ENCODE data around the gene OBP2A. TPM values are rescaled to one million over a fixed set of nuclear protein-coding genes. Genes with fewer than 3 reads are reported as not detected.

The OBP2A gene
- total and polyA plus RNA-seq, 2 experiments from 2014 or later, result not detected

- H3K9me3 ChIP-seq (ENCODE audit: low read depth), result no peaks in the 10 kb centered on the region
- no peaks in the 10 kb centered on the region for H3K27me3 ChIP-seq
- H3K36me3 ChIP-seq, result no peaks in the 10 kb centered on the region
- no peaks in the 10 kb centered on the region for H3K4me1 ChIP-seq (ENCODE audit: low read depth)
- no peak overlapping the region for H3K4me3 ChIP-seq
- no peak for DNase-seq (ENCODE audit: low read depth in 1 of 2, low spot score in 1 of 2)
- no peak for TF ChIP-seq CTCF (IDR thresholded peaks at IDR 0.05; ENCODE audit: low read depth, low read length)
- H3K27ac ChIP-seq, result no peak overlapping the region
These were observed 33.4 kb downstream of the OBP2A start for GRCh38 chr9:135579356-135579755.

GRCh38 chr9:135579889-135580660 is 34.1 kb downstream of the OBP2A start:
- H3K27ac ChIP-seq, result no peak overlapping the region
- H3K27me3 ChIP-seq, result no peaks in the 10 kb centered on the region
- H3K4me3 ChIP-seq, result no peak overlapping the region
- no peaks in the 10 kb centered on the region for H3K36me3 ChIP-seq
- no peaks in the 10 kb centered on the region for H3K9me3 ChIP-seq (ENCODE audit: low read depth)
- no peak for DNase-seq (ENCODE audit: low read depth in 1 of 2, low spot score in 1 of 2)
- no peak for TF ChIP-seq CTCF (IDR thresholded peaks at IDR 0.05; ENCODE audit: low read depth, low read length)
- no peaks in the 10 kb centered on the region for H3K4me1 ChIP-seq (ENCODE audit: low read depth)

GRCh38 chr9:135580664-135581380 is 34.9 kb downstream of the OBP2A start:
- Histone ChIP-seq H3K27me3 (no peaks in the 10 kb centered on the region), H3K27ac (no peak overlapping the region), H3K4me3 (no peak overlapping the region), H3K4me1 (ENCODE audit: low read depth) (no peaks in the 10 kb centered on the region), H3K9me3 (ENCODE audit: low read depth) (no peaks in the 10 kb centered on the region), H3K36me3 (no peaks in the 10 kb centered on the region)
- TF ChIP-seq CTCF (IDR thresholded peaks at IDR 0.05; ENCODE audit: low read depth, low read length), result no peak
- DNase-seq (ENCODE audit: low read depth in 1 of 2, low spot score in 1 of 2), result no peak

- TF ChIP-seq CTCF (IDR thresholded peaks at IDR 0.05; ENCODE audit: low read depth, low read length), result no peak
- no peak for DNase-seq (ENCODE audit: low read depth in 1 of 2, low spot score in 1 of 2)
- Histone ChIP-seq H3K4me3 (no peak overlapping the region), H3K36me3 (no peaks in the 10 kb centered on the region), H3K27ac (no peak overlapping the region), H3K27me3 (no peaks in the 10 kb centered on the region), H3K4me1 (ENCODE audit: low read depth) (no peaks in the 10 kb centered on the region), H3K9me3 (ENCODE audit: low read depth) (no peaks in the 10 kb centered on the region)
These were observed 35.9 kb downstream of the OBP2A start for GRCh38 chr9:135581636-135582426.

GRCh38 chr9:135582541-135582940 is 36.6 kb downstream of the OBP2A start:
- no peaks in the 10 kb centered on the region for H3K9me3 ChIP-seq (ENCODE audit: low read depth)
- DNase-seq (ENCODE audit: low read depth in 1 of 2, low spot score in 1 of 2), result no peak
- H3K27ac ChIP-seq, result no peak overlapping the region
- no peaks in the 10 kb centered on the region for H3K4me1 ChIP-seq (ENCODE audit: low read depth)
- no peaks in the 10 kb centered on the region for H3K36me3 ChIP-seq
- H3K27me3 ChIP-seq, result no peaks in the 10 kb centered on the region
- H3K4me3 ChIP-seq, result no peak overlapping the region
- no peak for TF ChIP-seq CTCF (IDR thresholded peaks at IDR 0.05; ENCODE audit: low read depth, low read length)

Measured in cardiac muscle cell (in vitro differentiated cells and primary cell).